Gastroesophageal sphincter (tissue), 3 donors: Measurements from ENCODE around the gene CDK8.

Source experiments
- POLR2A ChIP-seq, 2 donors: fragments of 450-650 bp; IDR thresholded peaks; one replicate each; pipeline ENCODE4 v1.6.1; 2017; ENCODE audit warnings: antibody characterized with exemption in 2 of 2, mild to moderate bottlenecking in 2 of 2, moderate library complexity in 1 of 2
- POLR2AphosphoS5 ChIP-seq: sonication (generic); formaldehyde crosslinking; IDR thresholded peaks from one replicate; pipeline ENCODE4 v1.6.1; 2017; ENCODE audit warnings: antibody characterized with exemption
- TF ChIP-seq, protein P1 (sequence below), 4 experiments: fragments of 200-600 bp in 2 of 4; fragments of 450-650 bp in 2 of 4; sonication (generic) in 1 of 4; IDR thresholded peaks; one replicate each; pipeline ENCODE4 v1.5.1; 2017 to 2019; ENCODE audit warnings: antibody characterized with exemption in 4 of 4, mild to moderate bottlenecking in 2 of 4, moderate library complexity in 2 of 4

DNA sequence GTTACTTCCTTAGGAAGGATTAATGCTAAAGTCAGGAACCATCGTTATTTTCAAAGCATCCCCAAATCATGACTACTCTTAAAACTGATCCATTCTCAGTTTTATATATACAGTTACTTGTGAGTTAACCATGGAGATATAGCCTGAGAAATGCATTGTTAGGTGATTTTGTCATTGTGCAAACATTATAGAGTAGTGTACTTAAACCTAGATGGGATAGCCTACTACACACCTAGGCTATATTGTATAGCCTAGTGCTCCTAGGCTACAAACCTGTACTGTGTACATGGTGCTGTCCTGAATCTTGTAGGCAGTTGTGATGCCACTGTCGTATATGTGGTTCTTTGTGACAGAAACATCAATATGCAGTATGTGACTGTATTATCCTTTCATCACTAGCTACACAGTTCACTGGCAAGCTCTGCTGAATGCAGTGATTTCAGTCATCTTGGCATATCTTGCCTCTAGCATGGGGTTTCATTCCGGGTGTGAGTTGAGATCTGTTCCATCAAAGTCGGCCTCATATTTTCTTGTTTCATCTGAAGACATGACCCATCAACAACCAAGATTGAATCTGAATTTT lies 45.3 kb downstream of the CDK8 start:
- TF ChIP-seq POLR2A (IDR thresholded peaks at IDR 0.05): no peak
- TF ChIP-seq, protein P1, sequence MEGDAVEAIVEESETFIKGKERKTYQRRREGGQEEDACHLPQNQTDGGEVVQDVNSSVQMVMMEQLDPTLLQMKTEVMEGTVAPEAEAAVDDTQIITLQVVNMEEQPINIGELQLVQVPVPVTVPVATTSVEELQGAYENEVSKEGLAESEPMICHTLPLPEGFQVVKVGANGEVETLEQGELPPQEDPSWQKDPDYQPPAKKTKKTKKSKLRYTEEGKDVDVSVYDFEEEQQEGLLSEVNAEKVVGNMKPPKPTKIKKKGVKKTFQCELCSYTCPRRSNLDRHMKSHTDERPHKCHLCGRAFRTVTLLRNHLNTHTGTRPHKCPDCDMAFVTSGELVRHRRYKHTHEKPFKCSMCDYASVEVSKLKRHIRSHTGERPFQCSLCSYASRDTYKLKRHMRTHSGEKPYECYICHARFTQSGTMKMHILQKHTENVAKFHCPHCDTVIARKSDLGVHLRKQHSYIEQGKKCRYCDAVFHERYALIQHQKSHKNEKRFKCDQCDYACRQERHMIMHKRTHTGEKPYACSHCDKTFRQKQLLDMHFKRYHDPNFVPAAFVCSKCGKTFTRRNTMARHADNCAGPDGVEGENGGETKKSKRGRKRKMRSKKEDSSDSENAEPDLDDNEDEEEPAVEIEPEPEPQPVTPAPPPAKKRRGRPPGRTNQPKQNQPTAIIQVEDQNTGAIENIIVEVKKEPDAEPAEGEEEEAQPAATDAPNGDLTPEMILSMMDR (IDR thresholded peaks at IDR 0.05): no peak
- no peak for TF ChIP-seq POLR2AphosphoS5
